PC-9 (cell line): ENCODE measurements around the gene SLC4A11. TPM values are rescaled to one million over a fixed set of nuclear protein-coding genes. Genes with fewer than 3 reads are reported as not detected.
"Not testable (repeated sequence)": the region's sequence is repeated elsewhere in the genome, so short reads cannot be mapped to it uniquely, and the experiment has no call there.

Experiments
- BruUV-seq: library from RNA; stranded (reverse); fragments of 400-500 nt; replicated peaks from 2 replicates; lab custom pipeline; 2021; lab: Mats Ljungman, UMichigan
- CTCF ChIA-PET: fragments of 300-600 bp; sonication (Branson Sonifier 250); formaldehyde crosslinking; loops from one replicate; lab custom pipeline; 2022; ENCODE audit warnings: antibody characterized with exemption; lab: Charles Lee
- POLR2A ChIA-PET: fragments of 300-600 bp; sonication (Branson Sonifier 250); formaldehyde crosslinking; loops from one replicate; lab custom pipeline; 2022; ENCODE audit warnings: antibody characterized with exemption; ENCODE audit not compliant: unreplicated experiment; lab: Charles Lee
- DNase-seq, 2 experiments: peaks; one replicate each; pipeline versions ENCODE4 v3.0.0 to v3.0.0-alpha.2; 2015 to 2022; ENCODE audit warnings: mixed read lengths in 1 of 2
- H2AFZ ChIP-seq: fragments of 200-600 bp; sonication (generic); 2 replicates; pipeline ENCODE4 v1.8.1; 2017; ENCODE audit warnings: antibody characterized with exemption
- H3F3A ChIP-seq: fragments of 200-600 bp; sonication (generic); 2 replicates; pipeline ENCODE4 v1.8.1; 2017; ENCODE audit warnings: antibody characterized with exemption, mild to moderate bottlenecking, low read depth; ENCODE audit not compliant: insufficient read depth
- H3K27ac ChIP-seq: fragments of 200-600 bp; sonication (generic); 2 replicates; pipeline ENCODE4 v1.6.1; 2016; ENCODE audit warnings: mixed run types
- H3K27me3 ChIP-seq: fragments of 200-600 bp; sonication (generic); 2 replicates; pipeline ENCODE4 v1.6.1; 2016; ENCODE audit warnings: low read depth, mixed run types; ENCODE audit not compliant: insufficient read depth
- H3K36me3 ChIP-seq: fragments of 200-600 bp; sonication (generic); 2 replicates; pipeline ENCODE4 v1.6.1; 2016; ENCODE audit warnings: low read depth, mixed run types
- H3K4me1 ChIP-seq: fragments of 200-600 bp; sonication (generic); replicated peaks from 2 replicates; pipeline ENCODE4 v1.6.1; 2016; ENCODE audit warnings: mixed run types; ENCODE audit not compliant: insufficient read depth
- H3K4me2 ChIP-seq: fragments of 200-600 bp; sonication (generic); 2 replicates; pipeline ENCODE4 v1.6.1; 2017; ENCODE audit warnings: mixed run types
- H3K4me3 ChIP-seq: fragments of 200-600 bp; sonication (generic); 2 replicates; pipeline ENCODE4 v1.6.1; 2016; ENCODE audit warnings: mixed run types
- H3K79me2 ChIP-seq: fragments of 200-600 bp; sonication (generic); 2 replicates; pipeline ENCODE4 v1.6.1; 2017; ENCODE audit warnings: low read depth, mixed run types
- H3K9me2 ChIP-seq: fragments of 200-600 bp; sonication (generic); 2 replicates; pipeline ENCODE4 v1.8.1; 2017; ENCODE audit warnings: mild to moderate bottlenecking; ENCODE audit not compliant: insufficient read depth
- H3K9me3 ChIP-seq: fragments of 200-600 bp; sonication (generic); 2 replicates; pipeline ENCODE4 v1.8.1; 2016; ENCODE audit warnings: low read depth; ENCODE audit not compliant: insufficient read depth
- H4K20me1 ChIP-seq: fragments of 200-600 bp; sonication (generic); 2 replicates; pipeline ENCODE4 v1.8.1; 2017; ENCODE audit not compliant: insufficient read depth
- EZH2 ChIP-seq: fragments of 200-600 bp; sonication (generic); IDR thresholded peaks from 2 replicates; pipeline ENCODE4 v1.8.0; 2017; ENCODE audit warnings: antibody characterized with exemption, low read depth
- intact Hi-C: fragments of 100-400 bp; cut with micrococcal nuclease; formaldehyde crosslinking; loops from one replicate; pipeline ENCODE4 v1.10.0; 2022; ENCODE audit not compliant: unreplicated experiment
- total RNA-seq: library from RNA; stranded (reverse); gene quantifications from 2 replicates; pipeline ENCODE4 v1.2.3, GENCODE V29; 2021
- TF ChIP-seq, protein P1 (sequence below): fragments of 200-600 bp; sonication (generic); conservative IDR thresholded peaks from 2 replicates; pipeline ENCODE4 v1.6.1; 2017; ENCODE audit warnings: mixed run types, antibody characterized with exemption, mild to moderate bottlenecking, moderate library complexity

SLC4A11 gene
- total RNA-seq, 1 experiment from 2014 or later: 46.1 TPM

GRCh38 chr20:3183896-3184612, 54.9 kb downstream of the SLC4A11 start:
- no peaks in the 10 kb centered on the region for H3K4me1 ChIP-seq
- no peaks in the 10 kb centered on the region; the same call in 1 of the 2 replicates for H3K9me3 ChIP-seq
- no peak for DNase-seq
- H2AFZ ChIP-seq: no peak overlapping the region
- intact Hi-C loops: no loop called here
- H4K20me1 ChIP-seq: no peaks in the 10 kb centered on the region
- no peaks in the 10 kb centered on the region for H3K9me2 ChIP-seq
- no peaks in the 10 kb centered on the region for H3K36me3 ChIP-seq
- H3F3A ChIP-seq: peaks cover 13% of the 10 kb centered on the region; the same call in 1 of the 2 replicates
- H3K4me2 ChIP-seq: no peak overlapping the region
- TF ChIP-seq, protein P1, sequence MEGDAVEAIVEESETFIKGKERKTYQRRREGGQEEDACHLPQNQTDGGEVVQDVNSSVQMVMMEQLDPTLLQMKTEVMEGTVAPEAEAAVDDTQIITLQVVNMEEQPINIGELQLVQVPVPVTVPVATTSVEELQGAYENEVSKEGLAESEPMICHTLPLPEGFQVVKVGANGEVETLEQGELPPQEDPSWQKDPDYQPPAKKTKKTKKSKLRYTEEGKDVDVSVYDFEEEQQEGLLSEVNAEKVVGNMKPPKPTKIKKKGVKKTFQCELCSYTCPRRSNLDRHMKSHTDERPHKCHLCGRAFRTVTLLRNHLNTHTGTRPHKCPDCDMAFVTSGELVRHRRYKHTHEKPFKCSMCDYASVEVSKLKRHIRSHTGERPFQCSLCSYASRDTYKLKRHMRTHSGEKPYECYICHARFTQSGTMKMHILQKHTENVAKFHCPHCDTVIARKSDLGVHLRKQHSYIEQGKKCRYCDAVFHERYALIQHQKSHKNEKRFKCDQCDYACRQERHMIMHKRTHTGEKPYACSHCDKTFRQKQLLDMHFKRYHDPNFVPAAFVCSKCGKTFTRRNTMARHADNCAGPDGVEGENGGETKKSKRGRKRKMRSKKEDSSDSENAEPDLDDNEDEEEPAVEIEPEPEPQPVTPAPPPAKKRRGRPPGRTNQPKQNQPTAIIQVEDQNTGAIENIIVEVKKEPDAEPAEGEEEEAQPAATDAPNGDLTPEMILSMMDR: no peak
- TF ChIP-seq EZH2: no peak
- ChIA-PET CTCF (interaction anchor here (0.6 kb wide), 1 partner anchor 24 kb away, joined by 7 read pairs; no protein-coding TSS in a partner anchor), POLR2A (no interaction called here)
- no peak overlapping the region for H3K4me3 ChIP-seq
- no peaks in the 10 kb centered on the region for H3K27me3 ChIP-seq
- no TSS peak for BruUV-seq
- no peaks in the 10 kb centered on the region for H3K79me2 ChIP-seq
- H3K27ac ChIP-seq: no peak overlapping the region

- H4K20me1 ChIP-seq, intact Hi-C loops, H3K9me3 ChIP-seq, POLR2A ChIA-PET, DNase-seq, H3K79me2 ChIP-seq, H3K4me2 ChIP-seq, H3K4me1 ChIP-seq, H3K27me3 ChIP-seq, CTCF ChIA-PET, H2AFZ ChIP-seq, BruUV-seq, H3K27ac ChIP-seq, H3K4me3 ChIP-seq, H3K36me3 ChIP-seq, H3K9me2 ChIP-seq: not testable (repeated sequence)
- peaks cover 13% of the 10 kb centered on the region; the same call in 1 of the 2 replicates for H3F3A ChIP-seq
Measured at GRCh38 chr20:3182429-3182828, 56.6 kb downstream of the SLC4A11 start.

DNA sequence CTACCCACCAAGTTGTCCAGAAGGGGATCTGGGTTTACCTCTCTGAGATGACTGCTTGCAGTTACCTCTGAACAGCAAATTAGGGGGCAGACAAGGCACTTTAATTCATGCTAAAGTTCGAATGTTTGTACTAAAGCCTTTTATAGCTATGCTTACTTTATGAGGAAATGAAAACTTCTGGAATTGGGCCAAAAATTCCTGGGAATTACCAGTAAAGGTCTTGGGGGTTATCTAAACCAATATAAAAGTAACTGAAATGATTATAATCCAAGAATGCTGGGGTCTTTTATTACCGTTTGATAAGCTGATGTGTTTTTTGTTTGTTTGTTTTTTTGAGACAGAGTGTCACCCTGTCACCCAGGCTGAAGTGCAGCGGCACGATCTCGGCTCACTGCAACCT, 57.7 kb downstream of the SLC4A11 start:
- Histone ChIP-seq H3K36me3 (no peaks in the 10 kb centered on the region), H3K4me2 (no peak overlapping the region), H3K4me1 (no peaks in the 10 kb centered on the region), H4K20me1 (no peaks in the 10 kb centered on the region), H3F3A (peaks cover 13% of the 10 kb centered on the region; the same call in 1 of the 2 replicates), H3K27me3 (no peaks in the 10 kb centered on the region), H3K9me2 (no peaks in the 10 kb centered on the region), H3K9me3 (no peaks in the 10 kb centered on the region; the same call in 1 of the 2 replicates), H3K27ac (no peak overlapping the region), H3K79me2 (no peaks in the 10 kb centered on the region), H3K4me3 (no peak overlapping the region), H2AFZ (no peak overlapping the region)
- CTCF ChIA-PET: no interaction called here
- no peak for TF ChIP-seq EZH2
- TF ChIP-seq, protein P1: no peak
- POLR2A ChIA-PET: no interaction called here
- no peak for DNase-seq
- intact Hi-C loops: no loop called here
- BruUV-seq: no TSS peak
